ENCODE results near the gene PRDM16. TPM values are rescaled to one million over a fixed set of nuclear protein-coding genes. Genes with fewer than 3 reads are reported as not detected.

Gene PRDM16
- total and polyA plus RNA-seq, 3 donors from 2014 or later: 2.1 to 5.6 (median 4.7) TPM

- H3K9me3 ChIP-seq: no peaks in the 10 kb centered on the region
- peaks cover 22% of the 10 kb centered on the region for H3K4me1 ChIP-seq
- TF ChIP-seq CTCF (IDR thresholded peaks at IDR 0.05) (no peak), POLR2A (IDR thresholded peaks at IDR 0.05) (no peak)
- no peaks in the 10 kb centered on the region for H3K27me3 ChIP-seq
- no peak for DNase-seq
- no peak overlapping the region for H3K27ac ChIP-seq
- no peak overlapping the region for H3K4me3 ChIP-seq
- H3K36me3 ChIP-seq (ENCODE audit: low read depth, missing control alignments): no peaks in the 10 kb centered on the region
- WGBS, 2 donors: 88 to 92% methylated on average over 8 to 29 of the region's 29 CpGs
- intact Hi-C loops (cut with DNase I; ENCODE audit: low total_unique reads): no loop called here
Observed at GRCh38 chr1:3272321-3273045, 203.5 kb downstream of the PRDM16 start.

GRCh38 chr1:3273447-3273846 lies 204.4 kb downstream of the PRDM16 start:
- DNase-seq: no peak
- WGBS, 2 donors: 92 to 97% methylated on average over 4 of the region's 4 CpGs
- no peak for TF ChIP-seq POLR2A (IDR thresholded peaks at IDR 0.05)
- no peak for TF ChIP-seq CTCF (IDR thresholded peaks at IDR 0.05)
- H3K9me3 ChIP-seq: no peaks in the 10 kb centered on the region
- H3K27me3 ChIP-seq: no peaks in the 10 kb centered on the region
- H3K36me3 ChIP-seq (ENCODE audit: low read depth, missing control alignments): no peaks in the 10 kb centered on the region
- H3K4me1 ChIP-seq: peaks cover 22% of the 10 kb centered on the region
- no peak overlapping the region for H3K27ac ChIP-seq
- intact Hi-C loops (cut with DNase I; ENCODE audit: low total_unique reads): no loop called here
- no peak overlapping the region for H3K4me3 ChIP-seq

- TF ChIP-seq CTCF (IDR thresholded peaks at IDR 0.05) (no peak), POLR2A (IDR thresholded peaks at IDR 0.05) (no peak)
- intact Hi-C loops (cut with DNase I; ENCODE audit: low total_unique reads): no loop called here
- Histone ChIP-seq H3K36me3 (ENCODE audit: low read depth, missing control alignments) (no peaks in the 10 kb centered on the region), H3K4me1 (peaks cover 22% of the 10 kb centered on the region), H3K4me3 (no peak overlapping the region), H3K9me3 (no peaks in the 10 kb centered on the region), H3K27ac (no peak overlapping the region), H3K27me3 (no peaks in the 10 kb centered on the region)
- 93 to 95% methylated on average over 12 of the region's 12 CpGs for WGBS, 2 donors
- DNase-seq: no peak
Observed at GRCh38 chr1:3274972-3275371, 206.0 kb downstream of the PRDM16 start.

- Histone ChIP-seq H3K27me3 (no peaks in the 10 kb centered on the region), H3K9me3 (no peaks in the 10 kb centered on the region), H3K27ac (no peak overlapping the region), H3K36me3 (ENCODE audit: low read depth, missing control alignments) (no peaks in the 10 kb centered on the region), H3K4me1 (peaks cover 22% of the 10 kb centered on the region), H3K4me3 (no peak overlapping the region)
- WGBS, 2 donors: 64 to 65% methylated on average over 24 to 37 of the region's 37 CpGs
- intact Hi-C loops (cut with DNase I; ENCODE audit: low total_unique reads): no loop called here
- no peak for DNase-seq
- no peak for TF ChIP-seq POLR2A (IDR thresholded peaks at IDR 0.05)
- TF ChIP-seq CTCF (IDR thresholded peaks at IDR 0.05): no peak
Observed at GRCh38 chr1:3275471-3276340, 206.7 kb downstream of the PRDM16 start.

Measured in testis (tissue), 3 donors.